ENCODE results near the gene ZGRF1.
A peak's percentile ranks its signal among the peaks of the same experiment; 100 is the strongest.

- TF ChIP-seq, protein P1, sequence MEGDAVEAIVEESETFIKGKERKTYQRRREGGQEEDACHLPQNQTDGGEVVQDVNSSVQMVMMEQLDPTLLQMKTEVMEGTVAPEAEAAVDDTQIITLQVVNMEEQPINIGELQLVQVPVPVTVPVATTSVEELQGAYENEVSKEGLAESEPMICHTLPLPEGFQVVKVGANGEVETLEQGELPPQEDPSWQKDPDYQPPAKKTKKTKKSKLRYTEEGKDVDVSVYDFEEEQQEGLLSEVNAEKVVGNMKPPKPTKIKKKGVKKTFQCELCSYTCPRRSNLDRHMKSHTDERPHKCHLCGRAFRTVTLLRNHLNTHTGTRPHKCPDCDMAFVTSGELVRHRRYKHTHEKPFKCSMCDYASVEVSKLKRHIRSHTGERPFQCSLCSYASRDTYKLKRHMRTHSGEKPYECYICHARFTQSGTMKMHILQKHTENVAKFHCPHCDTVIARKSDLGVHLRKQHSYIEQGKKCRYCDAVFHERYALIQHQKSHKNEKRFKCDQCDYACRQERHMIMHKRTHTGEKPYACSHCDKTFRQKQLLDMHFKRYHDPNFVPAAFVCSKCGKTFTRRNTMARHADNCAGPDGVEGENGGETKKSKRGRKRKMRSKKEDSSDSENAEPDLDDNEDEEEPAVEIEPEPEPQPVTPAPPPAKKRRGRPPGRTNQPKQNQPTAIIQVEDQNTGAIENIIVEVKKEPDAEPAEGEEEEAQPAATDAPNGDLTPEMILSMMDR (IDR thresholded peaks at IDR 0.05 in 2 of 3, conservative IDR thresholded peaks at IDR 0.05 in 1 of 3; ENCODE audit: control insufficient read depth in 2 of 3, extremely low read depth in 1 of 3, insufficient read depth in 1 of 3, low read depth in 3 of 3, low read length in 3 of 3): peak; percentile 18 to 29 (median 19); a peak in 4 of 6 replicates
- TF ChIP-seq MAX (IDR thresholded peaks at IDR 0.05; ENCODE audit: low read depth, low read length) (no peak), EZH2 (IDR thresholded peaks at IDR 0.05; ENCODE audit: borderline replicate concordance, control insufficient read depth, low read depth, low read length) (no peak), EP300 (IDR thresholded peaks at IDR 0.05; ENCODE audit: borderline replicate concordance in 1 of 2, control insufficient read depth in 1 of 2, low read depth in 2 of 2, low read length in 2 of 2) (peak; percentile 33 to 34; a peak in 1 of 4 replicates), CEBPB (IDR thresholded peaks at IDR 0.05; ENCODE audit: borderline replicate concordance in 1 of 2, low read depth in 2 of 2, low read length in 2 of 2) (no peak), POLR2A (IDR thresholded peaks at IDR 0.05; ENCODE audit: low read depth, low read length) (no peak; the same call in 1 of the 2 replicates)
These were observed 119.6 kb downstream of the ZGRF1 start for GRCh38 chr4:112517067-112517634.

Measured in GM12878 (cell line).